IMR-90 (cell line): ENCODE data around the gene FKRP. TPM values are rescaled to one million over a fixed set of nuclear protein-coding genes. Genes with fewer than 3 reads are reported as not detected.

Experiments used
- ATAC-seq: fragments of 200-7000 bp; cut with Tn5 transposase; 2 replicates; pipeline ENCODE4 v1.9.1; 2020; ENCODE audit warnings: low read depth, mild to moderate bottlenecking, moderate library complexity
- BruUV-seq: library from RNA; stranded (reverse); fragments of 400-500 nt; replicated peaks from 2 replicates; lab custom pipeline; 2021; lab: Mats Ljungman, UMichigan
- CTCF ChIA-PET: fragments of 300-600 bp; formaldehyde crosslinking; extraction: SDS; loops from one replicate; lab custom pipeline; 2021; ENCODE audit warnings: antibody characterized with exemption; lab: Yijun Ruan, JAX
- POLR2A ChIA-PET: fragments of 300-600 bp; sonication (Branson Sonifier 250); formaldehyde crosslinking; loops from one replicate; lab custom pipeline; 2022; ENCODE audit warnings: antibody characterized with exemption; ENCODE audit not compliant: unreplicated experiment; lab: Charles Lee
- DNase-seq: peaks from one replicate; pipeline ENCODE4 v3.0.0; 2013
- H2AFZ ChIP-seq: replicated peaks from 2 replicates; pipeline ENCODE3; 2013; ENCODE audit warnings: low read length, mild to moderate bottlenecking; ENCODE audit not compliant: poor library complexity
- H2AK5ac ChIP-seq: 2 replicates; pipeline ENCODE4 v1.6.1; 2013; ENCODE audit warnings: low read depth, low read length, inconsistent platforms
- H2AK9ac ChIP-seq: replicated peaks from 2 replicates; pipeline ENCODE3; 2013; ENCODE audit warnings: mild to moderate bottlenecking, low read depth, low read length, moderate library complexity; ENCODE audit not compliant: poor library complexity
- H2BK120ac ChIP-seq: 2 replicates; pipeline ENCODE4 v1.6.1; 2013; ENCODE audit warnings: low read depth, low read length, inconsistent platforms
- H2BK15ac ChIP-seq: 3 replicates; pipeline ENCODE4 v1.6.1; 2013; ENCODE audit warnings: low read depth, low read length, inconsistent platforms
- H2BK20ac ChIP-seq: 2 replicates; pipeline ENCODE4 v1.6.1; 2013; ENCODE audit warnings: low read depth, mild to moderate bottlenecking, inconsistent platforms, low read length, moderate library complexity
- H2BK5ac ChIP-seq: 2 replicates; pipeline ENCODE4 v1.6.1; 2013; ENCODE audit warnings: mild to moderate bottlenecking, low read depth, low read length, inconsistent platforms; ENCODE audit not compliant: poor library complexity, severe bottlenecking
- H3K14ac ChIP-seq: replicated peaks from 2 replicates; pipeline ENCODE4 v1.6.1; 2013; ENCODE audit warnings: low read depth, low read length, inconsistent platforms
- H3K18ac ChIP-seq: 2 replicates; pipeline ENCODE4 v1.6.1; 2013; ENCODE audit warnings: low read depth, low read length, control low read depth
- H3K23ac ChIP-seq: 2 replicates; pipeline ENCODE4 v1.6.1; 2013; ENCODE audit warnings: low read depth, low read length, inconsistent platforms
- H3K27ac ChIP-seq: 2 replicates; pipeline ENCODE4 v1.5.1; 2013; ENCODE audit warnings: mild to moderate bottlenecking, control low read depth, low read length; ENCODE audit not compliant: insufficient read depth
- H3K27me3 ChIP-seq: 2 replicates; pipeline ENCODE4 v1.6.1; 2013; ENCODE audit warnings: low read length; ENCODE audit not compliant: control insufficient read depth, insufficient read depth
- H3K36me3 ChIP-seq: 2 replicates; pipeline ENCODE4 v1.6.1; 2013; ENCODE audit warnings: low read length, mixed read lengths; ENCODE audit not compliant: control insufficient read depth, insufficient read depth
- H3K4ac ChIP-seq: 2 replicates; pipeline ENCODE4 v1.6.1; 2013; ENCODE audit warnings: low read depth, low read length, inconsistent platforms
- H3K4me1 ChIP-seq: 2 replicates; pipeline ENCODE4 v1.6.1; 2013; ENCODE audit warnings: low read length, mixed read lengths; ENCODE audit not compliant: control insufficient read depth, insufficient read depth
- H3K4me2 ChIP-seq: 2 replicates; pipeline ENCODE4 v1.6.1; 2013; ENCODE audit warnings: low read depth, mild to moderate bottlenecking, control low read depth, low read length, moderate library complexity
- H3K4me3 ChIP-seq: 2 replicates; pipeline ENCODE4 v1.5.1; 2013; ENCODE audit warnings: low read depth, mild to moderate bottlenecking, control low read depth, low read length, moderate library complexity; ENCODE audit not compliant: insufficient read depth
- H3K56ac ChIP-seq: 2 replicates; pipeline ENCODE4 v1.6.1; 2013; ENCODE audit warnings: low read length, inconsistent platforms; ENCODE audit not compliant: insufficient read depth; ENCODE audit errors: extremely low read depth
- H3K79me1 ChIP-seq, 2 experiments: 2 replicates each; pipeline ENCODE4 v1.6.1; 2013; ENCODE audit warnings: low read length in 2 of 2, inconsistent platforms in 1 of 2, low read depth in 1 of 2
- H3K9ac ChIP-seq: 2 replicates; pipeline ENCODE4 v1.6.1; 2013; ENCODE audit warnings: low read depth, low read length, control low read depth
- H3K9me1 ChIP-seq: 2 replicates; pipeline ENCODE4 v1.6.1; 2013; ENCODE audit warnings: low read length, inconsistent platforms; ENCODE audit not compliant: insufficient read depth
- H3K9me3 ChIP-seq: 2 replicates; pipeline ENCODE4 v1.6.1; 2013; ENCODE audit warnings: low read length; ENCODE audit not compliant: control insufficient read depth, insufficient read depth
- H4K20me1 ChIP-seq: 2 replicates; pipeline ENCODE4 v1.6.1; 2013; ENCODE audit warnings: low read length, inconsistent platforms; ENCODE audit not compliant: insufficient read depth
- H4K5ac ChIP-seq: 2 replicates; pipeline ENCODE4 v1.6.1; 2013; ENCODE audit warnings: mild to moderate bottlenecking, low read depth, low read length, control low read depth
- H4K8ac ChIP-seq, 2 experiments: 2 replicates each; pipeline ENCODE4 v1.6.1; 2013; ENCODE audit warnings: low read depth in 2 of 2, low read length in 2 of 2, control low read depth in 1 of 2, inconsistent platforms in 1 of 2
- H4K91ac ChIP-seq: 2 replicates; pipeline ENCODE4 v1.6.1; 2013; ENCODE audit warnings: low read depth, low read length, inconsistent platforms; ENCODE audit not compliant: insufficient read depth
- BHLHE40 ChIP-seq: fragments of 150-350 bp; IDR thresholded peaks from 2 replicates; pipeline ENCODE4 v1.6.1; 2016; ENCODE audit warnings: mild to moderate bottlenecking, low read depth, low read length
- MAFK ChIP-seq: IDR thresholded peaks from 2 replicates; pipeline ENCODE4 v1.6.1; 2012; ENCODE audit warnings: low read depth, low read length, improper control_type of control experiment
- MAZ ChIP-seq: IDR thresholded peaks from 2 replicates; pipeline ENCODE4 v1.6.1; 2012; ENCODE audit warnings: low read depth, mild to moderate bottlenecking, low read length, improper control_type of control experiment, moderate library complexity, borderline replicate concordance
- NFE2L2 ChIP-seq: fragments of 150-350 bp; IDR thresholded peaks from 2 replicates; pipeline ENCODE4 v1.6.1; 2016; ENCODE audit warnings: low read depth, mild to moderate bottlenecking, low read length
- POLR2A ChIP-seq: IDR thresholded peaks from 2 replicates; pipeline ENCODE4 v1.6.1; 2012; ENCODE audit warnings: mild to moderate bottlenecking, low read depth, low read length
- RAD21 ChIP-seq: IDR thresholded peaks from 2 replicates; pipeline ENCODE4 v1.6.1; 2012; ENCODE audit warnings: low read length, improper control_type of control experiment
- RCOR1 ChIP-seq: IDR thresholded peaks from 2 replicates; pipeline ENCODE4 v1.6.1; 2012; ENCODE audit warnings: mild to moderate bottlenecking, low read length, improper control_type of control experiment; ENCODE audit not compliant: insufficient replicate concordance
- USF2 ChIP-seq: fragments of 150-350 bp; IDR thresholded peaks from 2 replicates; pipeline ENCODE4 v1.6.1; 2017; ENCODE audit warnings: mild to moderate bottlenecking, antibody characterized with exemption, low read length, low read depth
- WGBS, 2 experiments: methylation state at CpG; one replicate each; pipeline versions ENCODE4 v1.1.5 to v1.1.7; 2013; ENCODE audit warnings: missing lambda C conversion rate in 2 of 2; ENCODE audit not compliant: insufficient read length in 1 of 2; ENCODE audit errors: extremely low coverage in 2 of 2; 5-methylcytosine and 5-hydroxymethylcytosine counted together
- dilution Hi-C: fragments of 300-500 bp; cut with HindIII; formaldehyde crosslinking; loops from one replicate; pipeline ENCODE4 v1.14.3; 2018; ENCODE audit warnings: low sequenced_read_pairs; ENCODE audit not compliant: unreplicated experiment
- in situ Hi-C: fragments of 300-500 bp; cut with MboI; formaldehyde crosslinking; loops from 3 replicates; pipeline ENCODE4 v1.14.3; 2019; ENCODE audit warnings: low sequenced_read_pairs, inconsistent platforms, mixed read lengths
- intact Hi-C: fragments of 100-400 bp; cut with micrococcal nuclease; formaldehyde crosslinking; loops from 2 replicates; pipeline ENCODE4 v1.10.0; 2022
- polyA plus RNA-seq, 3 experiments: library from polyadenylated mRNA; depleted of rRNA; stranded (reverse); fragments of >200 nt; gene quantifications; 2 replicates each; pipeline ENCODE4 v1.2.3, GENCODE V29; 2012; ENCODE audit warnings: low replicate concordance in 1 of 3
- total RNA-seq: library from RNA; depleted of rRNA; stranded (reverse); fragments of >200 nt; gene quantifications from 2 replicates; pipeline ENCODE4 v1.2.3, GENCODE V29; 2012
- TF ChIP-seq, protein P1 (sequence below): fragments of 150-350 bp; IDR thresholded peaks from 2 replicates; pipeline ENCODE4 v1.6.1; 2016; ENCODE audit warnings: low read depth, mild to moderate bottlenecking, low read length, moderate library complexity, borderline replicate concordance

The FKRP gene
- total and polyA plus RNA-seq, 2 of the 4 experiments (the other 2 are of a cell fraction): 6.1 to 25.3 TPM

- H4K91ac ChIP-seq: no peak overlapping the region
- H3K4me1 ChIP-seq: no peaks in the 10 kb centered on the region
- no peak overlapping the region for H2BK120ac ChIP-seq
- no peak overlapping the region for H3K14ac ChIP-seq
- in situ Hi-C loops (no loop called here), dilution Hi-C loops (no loop called here), intact Hi-C loops (no loop called here)
- no peak overlapping the region for H3K18ac ChIP-seq
- H3K79me1 ChIP-seq: peaks cover 0 to 18% of the 10 kb centered on the region in 2 experiments; a peak in 3 of 4 replicates
- no peak for DNase-seq
- no TSS peak for BruUV-seq
- H3K27me3 ChIP-seq: no peaks in the 10 kb centered on the region
- no peak overlapping the region for H2BK20ac ChIP-seq
- ChIA-PET CTCF (no interaction called here), POLR2A (no interaction called here)
- H2AK5ac ChIP-seq: no peak overlapping the region; the same call in 1 of the 2 replicates
- no peak overlapping the region for H4K8ac ChIP-seq
- H2BK15ac ChIP-seq: no peak overlapping the region
- H4K5ac ChIP-seq: no peak overlapping the region
- no peak overlapping the region for H3K4me3 ChIP-seq
- H3K9me3 ChIP-seq: no peaks in the 10 kb centered on the region
- 73% methylated on average over 9 of the region's 9 CpGs; no CpG with 5 or more reads in 1 of the 2 experiments for WGBS, 2 experiments
- no peak overlapping the region for H3K9ac ChIP-seq
- no peak for TF ChIP-seq BHLHE40
- TF ChIP-seq USF2: no peak
- no peak for TF ChIP-seq RCOR1
- TF ChIP-seq MAZ: no peak
- TF ChIP-seq RAD21: no peak
- TF ChIP-seq, protein P1, sequence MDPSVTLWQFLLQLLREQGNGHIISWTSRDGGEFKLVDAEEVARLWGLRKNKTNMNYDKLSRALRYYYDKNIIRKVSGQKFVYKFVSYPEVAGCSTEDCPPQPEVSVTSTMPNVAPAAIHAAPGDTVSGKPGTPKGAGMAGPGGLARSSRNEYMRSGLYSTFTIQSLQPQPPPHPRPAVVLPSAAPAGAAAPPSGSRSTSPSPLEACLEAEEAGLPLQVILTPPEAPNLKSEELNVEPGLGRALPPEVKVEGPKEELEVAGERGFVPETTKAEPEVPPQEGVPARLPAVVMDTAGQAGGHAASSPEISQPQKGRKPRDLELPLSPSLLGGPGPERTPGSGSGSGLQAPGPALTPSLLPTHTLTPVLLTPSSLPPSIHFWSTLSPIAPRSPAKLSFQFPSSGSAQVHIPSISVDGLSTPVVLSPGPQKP: no peak
- TF ChIP-seq POLR2A: no peak
- TF ChIP-seq NFE2L2: no peak
- no peak for TF ChIP-seq MAFK
- peaks cover 19% of the 10 kb centered on the region; the same call in 1 of the 2 replicates for H4K20me1 ChIP-seq
- no peak for ATAC-seq
- H2AFZ ChIP-seq: no peak overlapping the region
- no peak overlapping the region for H2BK5ac ChIP-seq
- 0 out of 2 replicates have a peak, but pooled peaks cover 8% of the 10 kb centered on the region for H3K9me1 ChIP-seq
- no peak overlapping the region for H3K56ac ChIP-seq
- no peak overlapping the region for H3K27ac ChIP-seq
- H3K23ac ChIP-seq: no peak overlapping the region
- no peak overlapping the region for H3K4ac ChIP-seq
- H3K4me2 ChIP-seq: no peak overlapping the region
- H3K36me3 ChIP-seq: peaks cover 74% of the 10 kb centered on the region
- no peak overlapping the region for H2AK9ac ChIP-seq
Observed at GRCh38 chr19:46696866-46697203, 49.0 kb upstream of the FKRP start.
